Measurements from ENCODE around the gene ITGAE.

- TF ChIP-seq CTCF (conservative IDR thresholded peaks at IDR 0.05; ENCODE audit: low read length) (no peak), EZH2phosphoT487 (IDR thresholded peaks at IDR 0.05; ENCODE audit: borderline replicate concordance) (no peak)
Observed at GRCh38 chr17:3788200-3788599, 12.8 kb downstream of the ITGAE start.

Data from Loucy (cell line).